Measurements from ENCODE around the gene EIF4H.

EIF4H gene

DNA sequence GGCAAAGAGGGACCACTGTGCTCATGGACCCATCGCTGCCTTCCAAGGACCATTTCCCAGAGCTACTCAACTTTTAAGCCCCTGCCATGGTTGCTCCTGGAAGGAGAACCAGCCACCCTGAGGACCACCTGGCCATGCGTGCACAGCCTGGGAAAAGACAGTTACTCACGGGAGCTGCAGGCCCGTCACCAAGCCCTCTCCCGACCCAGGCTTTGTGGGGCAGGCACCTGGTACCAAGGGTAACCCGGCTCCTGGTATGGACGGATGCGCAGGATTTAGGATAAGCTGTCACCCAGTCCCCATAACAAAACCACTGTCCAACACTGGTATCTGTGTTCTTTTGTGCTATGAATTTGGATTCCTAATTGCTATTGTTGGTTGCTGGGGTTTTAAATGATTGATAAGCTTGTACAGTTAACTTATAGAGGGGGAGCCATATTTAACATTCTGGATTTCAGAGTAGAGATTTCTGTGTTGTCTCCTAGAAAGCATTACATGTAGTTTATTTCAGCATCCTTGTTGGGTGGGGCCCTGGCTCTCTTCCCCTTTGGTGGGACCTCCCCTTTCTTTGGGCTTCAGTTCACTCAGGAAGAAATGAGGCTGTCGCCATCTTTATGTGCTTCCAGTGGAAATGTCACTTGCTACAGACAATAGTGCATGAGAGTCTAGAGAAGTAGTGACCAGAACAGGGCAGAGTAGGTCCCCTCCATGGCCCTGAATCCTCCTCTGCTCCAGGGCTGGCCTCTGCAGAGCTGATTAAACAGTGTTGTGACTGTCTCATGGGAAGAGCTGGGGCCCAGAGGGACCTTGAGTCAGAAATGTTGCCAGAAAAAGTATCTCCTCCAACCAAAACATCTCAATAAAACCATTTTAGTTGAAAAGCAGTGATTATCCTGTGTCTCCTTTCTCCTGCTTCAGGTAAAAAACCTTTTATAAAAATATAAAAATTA lies 55.1 kb downstream of the EIF4H start:
- no peak for DNase-seq

DNA sequence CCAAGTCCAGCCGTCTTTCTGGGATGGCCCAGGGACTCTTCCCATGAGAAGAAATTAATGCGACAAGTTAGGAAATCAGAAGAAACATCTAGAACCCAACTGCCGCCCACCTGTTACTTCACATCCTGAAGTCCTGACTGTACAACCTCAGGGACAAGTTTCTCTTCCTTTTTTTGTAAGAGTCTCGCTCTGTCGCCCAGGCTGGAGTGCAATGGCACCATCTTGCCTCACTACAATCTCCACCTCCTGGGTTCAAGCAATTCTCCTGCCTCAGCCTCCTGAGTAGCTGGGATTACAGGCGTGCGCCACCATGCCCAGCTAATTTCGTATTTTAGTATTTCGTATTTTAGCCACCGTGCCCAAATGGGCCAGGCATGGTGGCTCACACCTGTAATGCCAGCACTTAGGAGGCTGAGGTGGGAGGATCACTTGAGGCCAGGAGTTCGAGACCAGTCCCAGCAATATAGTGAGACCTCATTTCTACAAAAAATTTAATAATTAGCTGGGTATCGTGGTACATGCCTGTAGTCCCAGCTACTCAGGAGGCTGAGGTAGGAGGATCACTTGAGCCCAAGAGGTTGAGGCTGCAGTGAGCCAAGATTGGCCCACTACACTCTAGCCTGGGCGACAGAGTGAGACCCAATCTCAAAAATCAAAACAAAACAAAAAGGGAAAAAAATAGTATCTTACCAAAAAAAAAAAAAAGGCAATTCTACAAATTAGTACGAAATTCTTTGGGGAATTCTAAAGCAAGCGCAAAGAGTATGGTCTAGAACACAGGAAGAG lies 56.5 kb downstream of the EIF4H start:
- no peak for DNase-seq

DNA sequence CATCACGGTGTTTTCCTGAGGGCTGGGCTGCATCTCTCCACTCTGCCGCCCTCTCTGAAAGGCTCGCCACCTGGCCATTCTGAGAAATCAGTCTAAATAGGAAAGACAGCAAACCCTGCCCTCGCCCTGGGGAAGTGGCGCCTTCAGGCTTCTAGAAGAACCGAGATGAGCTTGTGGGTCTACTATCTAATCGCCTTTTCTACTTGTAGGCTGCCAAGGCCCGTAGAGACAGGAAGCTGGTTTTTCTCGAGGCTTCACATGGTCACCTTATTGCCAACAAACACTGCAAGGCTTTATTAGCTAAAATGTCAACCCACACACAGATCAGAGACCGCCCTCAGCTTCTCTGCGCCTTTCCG lies 57.1 kb downstream of the EIF4H start:
- DNase-seq: no peak

DNA sequence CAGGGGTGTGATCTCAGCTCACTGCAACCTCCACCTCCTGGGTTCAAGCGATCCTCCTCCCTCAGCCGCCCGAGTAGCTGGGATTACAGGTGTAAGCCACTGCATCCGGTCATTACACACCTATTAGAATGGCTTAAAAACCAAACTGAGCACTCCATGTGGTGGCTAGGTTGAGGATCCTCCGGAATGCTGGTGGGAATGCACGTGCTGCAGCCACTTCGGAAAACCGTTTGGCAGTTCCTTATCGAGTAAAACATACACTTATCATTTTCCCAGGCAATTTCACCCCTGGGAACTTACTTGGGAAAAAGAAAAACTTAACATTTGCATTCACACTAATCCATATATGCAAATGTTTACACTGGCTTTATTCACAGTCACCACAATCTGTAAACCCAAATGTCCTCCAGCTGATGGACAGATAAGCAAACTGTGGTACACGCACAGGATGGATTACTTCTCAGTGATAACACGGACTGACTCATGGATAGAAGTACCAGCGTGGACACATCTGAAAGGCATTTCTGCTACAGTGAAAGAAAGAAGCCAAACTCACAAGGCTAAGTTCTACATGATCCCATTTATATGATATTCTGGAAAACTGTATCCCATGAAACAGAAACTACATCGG lies 59.6 kb downstream of the EIF4H start:
- DNase-seq: no peak

GRCh38 chr7:74235518-74236268 lies 61.5 kb downstream of the EIF4H start:
- no peak for DNase-seq

DNA sequence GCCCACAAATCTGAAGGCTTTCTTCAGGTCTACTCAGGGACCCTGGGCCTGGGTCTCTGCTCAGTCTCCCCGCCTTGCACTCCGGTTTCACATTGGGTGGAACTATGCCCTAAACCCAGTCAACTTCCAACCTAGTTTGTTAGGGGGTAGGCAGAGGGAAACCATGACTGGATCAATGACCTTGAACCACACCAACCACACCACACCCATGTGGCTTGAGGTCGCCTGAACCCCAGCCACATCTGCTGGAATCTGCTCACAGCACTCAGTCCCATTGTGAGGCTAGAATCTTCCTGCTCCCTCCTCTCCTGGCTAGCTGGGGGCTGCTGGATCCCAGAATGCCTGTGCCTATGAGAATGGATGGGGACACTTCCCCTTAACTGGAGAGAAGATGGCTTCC lies 62.1 kb downstream of the EIF4H start:
- peak; percentile 56 for DNase-seq

GRCh38 chr7:74240482-74240881 lies 66.3 kb downstream of the EIF4H start:
- DNase-seq: no peak

DNA sequence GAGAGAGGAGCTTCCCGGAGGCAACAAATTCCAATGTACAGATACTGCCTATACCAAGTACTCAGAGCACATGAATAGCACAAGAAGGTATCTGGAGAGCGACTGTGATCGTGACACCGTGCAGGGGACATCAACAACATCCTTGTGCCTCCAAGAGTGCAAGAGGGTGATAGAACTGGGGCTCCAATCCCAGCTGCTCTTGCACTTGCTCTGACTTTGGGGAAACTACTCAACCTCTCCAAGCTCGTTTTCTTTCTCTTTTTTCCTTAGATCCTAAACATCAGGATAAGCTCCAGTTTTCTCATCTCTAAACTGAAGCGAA lies 67.9 kb downstream of the EIF4H start:
- no peak for DNase-seq

- DNase-seq: no peak
These were observed 72.3 kb downstream of the EIF4H start for GRCh38 chr7:74246497-74246896.
